HG03442 (cell line): Measurements from ENCODE around the gene G6PC2.
"Not testable (repeated sequence)": the region's sequence is repeated elsewhere in the genome, so short reads cannot be mapped to it uniquely, and the experiment has no call there.

Source experiments
- ATAC-seq: cut with Tn5 transposase; IDR thresholded peaks from one replicate; pipeline ENCODE4 v1.9.1; 2021; ENCODE audit warnings: mild to moderate bottlenecking, moderate library complexity; ENCODE audit not compliant: unreplicated experiment

The G6PC2 gene, protein sequence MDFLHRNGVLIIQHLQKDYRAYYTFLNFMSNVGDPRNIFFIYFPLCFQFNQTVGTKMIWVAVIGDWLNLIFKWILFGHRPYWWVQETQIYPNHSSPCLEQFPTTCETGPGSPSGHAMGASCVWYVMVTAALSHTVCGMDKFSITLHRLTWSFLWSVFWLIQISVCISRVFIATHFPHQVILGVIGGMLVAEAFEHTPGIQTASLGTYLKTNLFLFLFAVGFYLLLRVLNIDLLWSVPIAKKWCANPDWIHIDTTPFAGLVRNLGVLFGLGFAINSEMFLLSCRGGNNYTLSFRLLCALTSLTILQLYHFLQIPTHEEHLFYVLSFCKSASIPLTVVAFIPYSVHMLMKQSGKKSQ

DNA sequence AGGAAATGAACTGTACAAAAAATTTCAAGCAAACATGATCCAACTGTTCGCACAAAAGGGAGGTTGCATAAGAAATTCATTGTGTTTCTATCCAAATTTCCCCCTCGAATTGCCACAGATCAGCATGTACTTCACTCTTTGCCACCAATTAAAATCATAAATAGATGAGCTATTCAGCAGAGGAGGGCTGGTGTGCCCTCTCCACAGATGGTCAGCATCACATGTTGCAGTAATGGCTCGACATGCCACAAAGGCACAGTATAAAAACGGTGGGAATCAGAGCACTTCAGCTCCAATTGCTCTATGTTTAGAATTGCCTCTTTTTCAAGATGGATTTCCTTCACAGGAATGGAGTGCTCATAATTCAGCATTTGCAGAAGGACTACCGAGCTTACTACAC, at the start of gene G6PC2:
G6PC2 (plus strand) TSS at position 289 of the 400 bp plus-strand sequence; CDS start at position 330, 41 bp downstream.
- ATAC-seq, result no peak

DNA sequence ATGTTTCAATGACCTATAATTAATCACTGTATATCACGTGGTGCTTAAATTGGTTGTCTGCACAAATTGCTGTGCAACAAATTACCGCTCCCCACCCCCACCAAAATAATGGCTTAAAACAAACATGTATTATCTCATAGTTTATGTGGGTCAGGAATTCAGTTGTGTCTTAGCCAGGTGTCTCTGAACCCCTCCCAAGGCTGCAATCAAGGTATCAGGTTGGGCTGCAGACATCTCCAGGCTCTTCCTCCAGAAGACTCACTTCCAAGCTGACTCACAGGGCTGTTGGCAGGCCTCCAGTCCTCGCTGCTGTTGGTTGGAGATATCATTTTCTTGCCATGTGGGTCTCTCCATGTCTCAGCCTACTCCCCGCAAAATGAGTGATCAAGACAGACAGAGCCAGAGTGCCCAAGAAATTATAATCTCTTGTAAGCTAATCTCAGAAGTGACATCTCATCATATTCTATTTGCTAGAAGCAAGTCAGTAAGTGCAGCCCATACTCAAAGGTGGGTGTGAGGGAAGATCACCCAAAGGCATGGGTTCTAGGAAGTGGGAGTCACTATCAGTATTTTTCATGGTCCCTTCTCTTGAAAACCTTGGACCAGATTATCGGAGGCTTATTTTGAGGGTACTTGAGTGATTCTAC, 49.3 kb upstream of the G6PC2 start:
- ATAC-seq, result no peak

DNA sequence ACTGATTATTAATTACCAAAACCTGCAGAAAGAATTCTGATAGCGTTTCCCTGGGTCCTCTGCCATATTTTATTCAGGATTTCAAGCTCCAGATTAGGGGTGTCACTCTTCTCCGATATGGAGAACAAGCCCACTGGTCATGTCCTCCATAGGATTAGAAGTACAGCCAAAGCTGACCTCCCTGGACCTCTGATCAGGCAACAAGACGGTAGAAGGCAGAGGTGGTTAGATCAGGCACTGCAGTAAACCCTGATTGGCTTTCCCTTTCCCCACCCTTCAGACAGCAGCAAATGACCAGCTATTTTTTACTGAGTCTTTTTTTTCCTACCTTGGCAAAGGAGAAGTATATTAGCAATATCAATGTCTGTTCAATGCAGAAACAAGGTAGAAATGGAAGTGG, 48.6 kb upstream of the G6PC2 start:
- no peak for ATAC-seq

GRCh38 chr2:168853471-168853870, 47.6 kb upstream of the G6PC2 start:
- no peak for ATAC-seq

DNA sequence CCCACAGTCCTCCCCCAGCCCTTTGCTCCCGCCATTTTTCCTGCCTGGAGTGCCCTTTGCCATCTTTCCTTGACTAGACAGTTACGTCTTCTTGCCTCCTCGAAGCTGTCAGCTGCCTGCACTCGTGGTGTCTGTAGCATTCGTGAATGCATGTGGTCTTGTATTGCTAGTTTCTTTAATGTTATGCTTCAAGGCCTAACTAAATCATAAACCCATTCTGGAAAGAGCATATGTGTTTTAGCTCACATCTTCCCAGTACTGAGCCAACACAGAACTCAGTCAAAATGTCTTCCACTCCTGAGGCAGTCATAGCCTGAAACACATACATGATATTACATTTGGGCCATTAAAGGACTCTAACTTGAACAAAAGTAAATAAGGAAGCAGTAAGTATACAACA, 46.4 kb upstream of the G6PC2 start:
- ATAC-seq, result no peak

GRCh38 chr2:168855601-168856000, 45.5 kb upstream of the G6PC2 start:
- ATAC-seq, result no peak

GRCh38 chr2:168858146-168858545, 42.9 kb upstream of the G6PC2 start:
- no peak for ATAC-seq

- ATAC-seq, result not testable (repeated sequence)
These were observed 33.9 kb upstream of the G6PC2 start for GRCh38 chr2:168867164-168867563.

DNA sequence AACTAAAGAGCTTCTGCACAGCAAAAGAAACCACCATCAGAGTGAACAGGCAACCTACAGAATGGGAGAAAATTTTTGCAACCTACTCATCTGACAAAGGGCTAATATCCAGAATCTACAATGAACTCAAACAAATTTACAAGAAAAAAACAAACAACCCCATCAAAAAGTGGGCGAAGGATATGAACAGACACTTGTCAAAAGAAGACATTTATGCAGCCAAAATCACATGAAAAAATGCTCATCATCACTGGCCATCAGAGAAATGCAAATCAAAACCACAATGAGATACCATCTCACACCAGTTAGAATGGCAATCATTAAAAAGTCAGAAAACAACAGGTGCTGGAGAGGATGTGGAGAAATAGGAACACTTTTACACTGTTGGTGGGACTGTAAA, 30.7 kb upstream of the G6PC2 start:
- not testable (repeated sequence) for ATAC-seq

DNA sequence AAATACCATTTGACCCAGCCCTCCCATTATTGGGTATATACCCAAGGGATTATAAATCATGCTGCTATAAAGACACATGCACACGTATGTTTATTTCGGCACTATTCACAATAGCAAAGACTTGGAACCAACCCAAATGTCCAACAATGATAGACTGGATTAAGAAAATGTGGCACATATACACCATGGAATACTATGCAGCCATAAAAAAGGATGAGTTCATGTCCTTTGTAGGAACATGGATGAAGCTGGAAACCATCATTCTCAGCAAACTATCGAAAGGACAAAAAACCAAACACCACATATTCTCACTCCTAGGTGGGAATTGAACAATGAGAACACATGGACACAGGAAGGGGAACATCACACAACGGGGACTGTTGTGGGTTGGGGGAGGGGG, 30.3 kb upstream of the G6PC2 start:
- not testable (repeated sequence) for ATAC-seq

DNA sequence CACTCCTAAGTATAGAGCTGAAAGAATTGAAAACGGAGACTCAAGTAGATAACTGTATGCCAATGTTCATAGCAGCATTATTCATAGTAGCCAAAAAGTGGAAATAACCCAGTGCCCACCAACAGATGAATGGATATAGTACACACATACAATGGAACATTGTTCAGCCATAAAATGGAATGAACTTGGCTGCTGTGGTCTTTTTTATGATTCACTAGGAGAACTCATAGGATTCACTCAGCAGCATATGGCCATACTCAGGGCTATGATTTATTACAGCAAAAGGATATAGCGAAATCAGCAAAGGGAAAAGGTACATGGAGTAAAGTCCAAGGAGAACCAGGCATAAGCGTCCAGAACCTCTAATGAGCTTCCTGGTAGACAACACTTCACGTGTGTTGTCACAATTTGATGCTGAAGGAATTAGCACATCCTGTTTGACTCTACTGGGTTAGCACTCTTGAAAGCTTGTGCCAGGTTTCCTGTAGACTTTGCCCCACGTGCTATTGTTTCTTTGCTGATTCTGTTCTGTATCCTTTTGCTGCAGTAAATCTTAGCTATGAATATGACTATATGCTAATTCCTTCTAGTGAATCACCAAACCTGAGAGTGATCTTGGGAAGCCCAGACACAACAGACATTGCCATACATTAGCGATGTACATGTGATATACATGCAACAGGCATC, 26.6 kb upstream of the G6PC2 start:
- no peak for ATAC-seq

- not testable (repeated sequence) for ATAC-seq
These were observed 18.9 kb upstream of the G6PC2 start for GRCh38 chr2:168882163-168882562.

GRCh38 chr2:168884975-168885374, 16.1 kb upstream of the G6PC2 start:
- no peak for ATAC-seq

DNA sequence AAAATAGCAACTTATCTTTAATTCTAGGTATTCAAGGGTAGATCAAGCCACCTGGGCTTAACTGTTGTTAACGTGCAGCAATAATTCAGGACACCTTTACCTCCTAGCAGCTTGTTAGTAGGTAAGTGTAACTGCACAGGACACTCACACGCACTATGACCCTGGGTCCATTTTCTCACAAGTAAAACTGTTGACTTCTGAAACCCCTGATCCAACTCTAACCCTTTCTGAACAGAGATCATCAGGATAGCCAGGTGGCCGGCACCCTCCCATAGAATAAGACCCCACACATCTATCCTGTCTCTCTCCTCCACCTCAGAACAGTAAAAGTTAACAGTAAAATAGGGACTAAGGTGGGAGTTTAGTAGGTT, 11.5 kb upstream of the G6PC2 start:
- no peak for ATAC-seq

GRCh38 chr2:168890006-168890782, 10.9 kb upstream of the G6PC2 start, which contains the start of gene SPC25:
TSS of gene SPC25 (minus strand) at chr2:168890430. CDS start at chr2:168889519, 911 bp downstream.
- ATAC-seq, result peak; percentile 100

GRCh38 chr2:168892327-168892726, 8.8 kb upstream of the G6PC2 start:
- ATAC-seq, result no peak

DNA sequence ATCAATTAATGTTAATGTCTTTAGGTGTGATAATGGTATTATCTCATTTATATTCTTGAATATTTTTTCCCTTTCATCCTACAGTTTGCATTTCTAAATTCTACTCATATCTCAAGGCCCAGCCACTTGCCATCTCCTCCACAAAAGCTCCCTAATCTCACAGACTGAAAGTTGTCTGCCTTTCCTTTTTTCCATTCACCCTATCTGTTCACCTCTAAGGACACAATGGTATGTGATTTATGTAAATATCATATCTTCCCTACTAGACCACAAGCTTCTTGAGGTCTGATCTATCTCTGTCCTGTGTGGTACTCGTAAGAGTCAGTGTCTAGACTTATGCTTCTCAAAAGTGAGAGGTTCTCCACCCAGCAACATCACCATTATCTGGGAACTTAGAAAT, 7.0 kb upstream of the G6PC2 start:
- ATAC-seq, result no peak

DNA sequence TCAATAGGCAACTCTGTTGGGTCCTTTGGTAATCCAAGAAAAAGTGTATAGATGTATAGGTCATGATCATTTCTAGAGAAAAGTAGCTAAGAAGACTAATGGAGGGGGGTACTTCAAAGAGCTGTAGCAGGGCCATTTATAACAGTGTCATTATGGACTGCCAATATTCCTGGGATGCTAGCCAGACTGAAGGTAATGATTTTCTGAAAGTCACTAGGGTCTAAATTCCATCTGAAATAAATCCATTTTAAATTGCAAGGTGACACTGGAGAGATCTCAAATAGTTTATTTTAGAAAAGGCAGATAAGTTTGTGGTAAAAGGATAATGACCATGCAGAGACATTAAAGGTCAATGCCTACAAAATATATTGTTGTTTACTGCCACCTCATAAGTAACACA, 6.4 kb upstream of the G6PC2 start:
- ATAC-seq, result no peak

GRCh38 chr2:168895771-168896170, 5.3 kb upstream of the G6PC2 start:
- ATAC-seq, result no peak

- ATAC-seq, result no peak
These were observed 4.3 kb upstream of the G6PC2 start for GRCh38 chr2:168896783-168897182.

- ATAC-seq, result no peak
These were observed 3.6 kb upstream of the G6PC2 start for GRCh38 chr2:168897449-168897848.
